ENCODE data around the gene DMPK.

The DMPK gene

DNA sequence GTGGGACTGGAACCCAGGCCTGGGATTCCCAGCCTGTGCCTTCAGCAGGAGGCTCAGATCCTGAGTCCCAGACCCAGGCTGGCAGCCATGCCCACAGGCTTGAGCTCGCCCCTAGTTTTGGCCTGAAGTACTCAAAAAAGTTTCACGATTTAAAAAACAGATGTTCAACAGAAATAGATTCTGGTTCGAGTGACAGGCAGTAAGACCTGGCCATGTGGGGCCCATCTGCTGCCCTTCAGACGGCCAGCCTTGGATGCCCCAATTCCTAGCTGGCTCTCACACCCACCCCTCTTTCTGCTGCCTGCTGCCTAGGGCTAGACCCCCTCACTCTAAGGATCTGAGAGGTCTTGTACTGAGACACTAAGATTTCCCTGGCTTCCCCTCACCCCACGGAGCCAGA, 2.8 kb upstream of the DMPK start:
- H3K27me3 ChIP-seq (ENCODE audit: insufficient read depth, poor library complexity, severe bottlenecking): peaks cover 87% of the 10 kb centered on the region
- TF ChIP-seq POLR2AphosphoS5 (IDR thresholded peaks at IDR 0.05; ENCODE audit: low read depth) (no peak), SPI1 (IDR thresholded peaks at IDR 0.05; ENCODE audit: borderline replicate concordance, low read depth) (no peak), GABPA (IDR thresholded peaks at IDR 0.05; ENCODE audit: low read depth) (no peak)
- TF ChIP-seq, protein P1, sequence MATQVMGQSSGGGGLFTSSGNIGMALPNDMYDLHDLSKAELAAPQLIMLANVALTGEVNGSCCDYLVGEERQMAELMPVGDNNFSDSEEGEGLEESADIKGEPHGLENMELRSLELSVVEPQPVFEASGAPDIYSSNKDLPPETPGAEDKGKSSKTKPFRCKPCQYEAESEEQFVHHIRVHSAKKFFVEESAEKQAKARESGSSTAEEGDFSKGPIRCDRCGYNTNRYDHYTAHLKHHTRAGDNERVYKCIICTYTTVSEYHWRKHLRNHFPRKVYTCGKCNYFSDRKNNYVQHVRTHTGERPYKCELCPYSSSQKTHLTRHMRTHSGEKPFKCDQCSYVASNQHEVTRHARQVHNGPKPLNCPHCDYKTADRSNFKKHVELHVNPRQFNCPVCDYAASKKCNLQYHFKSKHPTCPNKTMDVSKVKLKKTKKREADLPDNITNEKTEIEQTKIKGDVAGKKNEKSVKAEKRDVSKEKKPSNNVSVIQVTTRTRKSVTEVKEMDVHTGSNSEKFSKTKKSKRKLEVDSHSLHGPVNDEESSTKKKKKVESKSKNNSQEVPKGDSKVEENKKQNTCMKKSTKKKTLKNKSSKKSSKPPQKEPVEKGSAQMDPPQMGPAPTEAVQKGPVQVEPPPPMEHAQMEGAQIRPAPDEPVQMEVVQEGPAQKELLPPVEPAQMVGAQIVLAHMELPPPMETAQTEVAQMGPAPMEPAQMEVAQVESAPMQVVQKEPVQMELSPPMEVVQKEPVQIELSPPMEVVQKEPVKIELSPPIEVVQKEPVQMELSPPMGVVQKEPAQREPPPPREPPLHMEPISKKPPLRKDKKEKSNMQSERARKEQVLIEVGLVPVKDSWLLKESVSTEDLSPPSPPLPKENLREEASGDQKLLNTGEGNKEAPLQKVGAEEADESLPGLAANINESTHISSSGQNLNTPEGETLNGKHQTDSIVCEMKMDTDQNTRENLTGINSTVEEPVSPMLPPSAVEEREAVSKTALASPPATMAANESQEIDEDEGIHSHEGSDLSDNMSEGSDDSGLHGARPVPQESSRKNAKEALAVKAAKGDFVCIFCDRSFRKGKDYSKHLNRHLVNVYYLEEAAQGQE (IDR thresholded peaks at IDR 0.05; ENCODE audit: insufficient replicate concordance, low read depth): no peak
- TF ChIP-seq, protein P2, sequence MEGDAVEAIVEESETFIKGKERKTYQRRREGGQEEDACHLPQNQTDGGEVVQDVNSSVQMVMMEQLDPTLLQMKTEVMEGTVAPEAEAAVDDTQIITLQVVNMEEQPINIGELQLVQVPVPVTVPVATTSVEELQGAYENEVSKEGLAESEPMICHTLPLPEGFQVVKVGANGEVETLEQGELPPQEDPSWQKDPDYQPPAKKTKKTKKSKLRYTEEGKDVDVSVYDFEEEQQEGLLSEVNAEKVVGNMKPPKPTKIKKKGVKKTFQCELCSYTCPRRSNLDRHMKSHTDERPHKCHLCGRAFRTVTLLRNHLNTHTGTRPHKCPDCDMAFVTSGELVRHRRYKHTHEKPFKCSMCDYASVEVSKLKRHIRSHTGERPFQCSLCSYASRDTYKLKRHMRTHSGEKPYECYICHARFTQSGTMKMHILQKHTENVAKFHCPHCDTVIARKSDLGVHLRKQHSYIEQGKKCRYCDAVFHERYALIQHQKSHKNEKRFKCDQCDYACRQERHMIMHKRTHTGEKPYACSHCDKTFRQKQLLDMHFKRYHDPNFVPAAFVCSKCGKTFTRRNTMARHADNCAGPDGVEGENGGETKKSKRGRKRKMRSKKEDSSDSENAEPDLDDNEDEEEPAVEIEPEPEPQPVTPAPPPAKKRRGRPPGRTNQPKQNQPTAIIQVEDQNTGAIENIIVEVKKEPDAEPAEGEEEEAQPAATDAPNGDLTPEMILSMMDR (IDR thresholded peaks at IDR 0.05; ENCODE audit: insufficient read depth, low read length): no peak
- no peak overlapping the region for H3K27ac ChIP-seq (replicated peaks)
- H3K4me3 ChIP-seq (replicated peaks; ENCODE audit: insufficient read depth, low read length): no peak overlapping the region
- DNase-seq (ENCODE audit: low read depth in 1 of 2, low spot score in 1 of 2): no peak

GRCh38 chr19:45784096-45784495, 1.8 kb upstream of the DMPK start:
- TF ChIP-seq SPI1 (IDR thresholded peaks at IDR 0.05; ENCODE audit: borderline replicate concordance, low read depth): no peak
- TF ChIP-seq POLR2AphosphoS5 (IDR thresholded peaks at IDR 0.05; ENCODE audit: low read depth): no peak
- no peak for TF ChIP-seq GABPA (IDR thresholded peaks at IDR 0.05; ENCODE audit: low read depth)
- TF ChIP-seq, protein P1 (IDR thresholded peaks at IDR 0.05; ENCODE audit: insufficient replicate concordance, low read depth): no peak
- TF ChIP-seq, protein P2 (IDR thresholded peaks at IDR 0.05; ENCODE audit: insufficient read depth, low read length): no peak
- no peak for DNase-seq (ENCODE audit: low read depth in 1 of 2, low spot score in 1 of 2)
- H3K27me3 ChIP-seq (ENCODE audit: insufficient read depth, poor library complexity, severe bottlenecking): peaks cover 83% of the 10 kb centered on the region
- no peak overlapping the region for H3K27ac ChIP-seq (replicated peaks)
- H3K4me3 ChIP-seq (replicated peaks; ENCODE audit: insufficient read depth, low read length): no peak overlapping the region

GRCh38 chr19:45782820-45783785, 813 bp upstream of the DMPK start:
- Histone ChIP-seq H3K27ac (replicated peaks) (no peak overlapping the region), H3K27me3 (ENCODE audit: insufficient read depth, poor library complexity, severe bottlenecking) (peaks cover 78% of the 10 kb centered on the region), H3K4me3 (replicated peaks; ENCODE audit: insufficient read depth, low read length) (no peak overlapping the region)
- TF ChIP-seq SPI1 (IDR thresholded peaks at IDR 0.05; ENCODE audit: borderline replicate concordance, low read depth) (no peak), POLR2AphosphoS5 (IDR thresholded peaks at IDR 0.05; ENCODE audit: low read depth) (no peak), GABPA (IDR thresholded peaks at IDR 0.05; ENCODE audit: low read depth) (no peak)
- TF ChIP-seq, protein P2 (IDR thresholded peaks at IDR 0.05; ENCODE audit: insufficient read depth, low read length): no peak
- TF ChIP-seq, protein P1 (IDR thresholded peaks at IDR 0.05; ENCODE audit: insufficient replicate concordance, low read depth): no peak
- DNase-seq (ENCODE audit: low read depth in 1 of 2, low spot score in 1 of 2): no peak
